H9 (cell line): ENCODE results near the gene BHLHE40. TPM values are rescaled to one million over a fixed set of nuclear protein-coding genes. Genes with fewer than 3 reads are reported as not detected.

Experiments used
- DNase-seq: peaks from one replicate; pipeline ENCODE4 v3.0.0-alpha.2; 2017
- H2AFZ ChIP-seq: one replicate; pipeline ENCODE4 v1.6.1; 2013; ENCODE audit warnings: mild to moderate bottlenecking, low read length, control low read depth, moderate library complexity
- H2AK5ac ChIP-seq: 2 replicates; pipeline ENCODE4 v1.6.1; 2013; ENCODE audit warnings: low read length, control low read depth, mixed read lengths; ENCODE audit not compliant: insufficient read length
- H2BK120ac ChIP-seq: one replicate; pipeline ENCODE4 v1.6.1; 2013; ENCODE audit warnings: low read depth, mild to moderate bottlenecking, low read length, control low read depth, inconsistent platforms; ENCODE audit not compliant: poor library complexity, severe bottlenecking
- H2BK12ac ChIP-seq: 2 replicates; pipeline ENCODE4 v1.6.1; 2013; ENCODE audit warnings: low read length, control low read depth, mixed read lengths, low read depth; ENCODE audit not compliant: insufficient read length
- H2BK15ac ChIP-seq: 2 replicates; pipeline ENCODE4 v1.6.1; 2013; ENCODE audit warnings: low read depth, low read length, control low read depth
- H2BK20ac ChIP-seq: one replicate; pipeline ENCODE4 v1.6.1; 2013; ENCODE audit warnings: low read depth, mild to moderate bottlenecking, low read length, control low read depth, inconsistent platforms; ENCODE audit not compliant: poor library complexity, severe bottlenecking
- H2BK5ac ChIP-seq: 2 replicates; pipeline ENCODE4 v1.6.1; 2013; ENCODE audit warnings: low read length, control low read depth, mixed read lengths; ENCODE audit not compliant: insufficient read length
- H3K14ac ChIP-seq: 2 replicates; pipeline ENCODE4 v1.6.1; 2013; ENCODE audit warnings: low read length, control low read depth; ENCODE audit not compliant: insufficient read depth
- H3K18ac ChIP-seq: 2 replicates; pipeline ENCODE4 v1.6.1; 2013; ENCODE audit warnings: low read depth, mild to moderate bottlenecking, mixed read lengths, low read length, control low read depth; ENCODE audit not compliant: insufficient read length
- H3K23ac ChIP-seq: 2 replicates; pipeline ENCODE4 v1.6.1; 2013; ENCODE audit warnings: low read length, control low read depth, mixed read lengths, low read depth; ENCODE audit not compliant: insufficient read length
- H3K23me2 ChIP-seq: 2 replicates; pipeline ENCODE4 v1.6.1; 2013; ENCODE audit warnings: low read depth, mild to moderate bottlenecking, mixed read lengths, low read length, control low read depth; ENCODE audit not compliant: insufficient read length, poor library complexity, severe bottlenecking
- H3K27ac ChIP-seq: 2 replicates; pipeline ENCODE4 v1.5.1; 2013; ENCODE audit warnings: low read length, control low read depth, mixed read lengths, low read depth; ENCODE audit not compliant: insufficient read length
- H3K27me3 ChIP-seq: 2 replicates; pipeline ENCODE4 v1.6.1; 2013; ENCODE audit warnings: low read length, control low read depth, inconsistent platforms; ENCODE audit not compliant: insufficient read depth
- H3K4ac ChIP-seq: 2 replicates; pipeline ENCODE4 v1.6.1; 2013; ENCODE audit warnings: low read depth, mild to moderate bottlenecking, control low read depth, inconsistent platforms, low read length, moderate library complexity
- H3K4me1 ChIP-seq: 2 replicates; pipeline ENCODE4 v1.6.1; 2013; ENCODE audit warnings: low read length, control low read depth, inconsistent platforms; ENCODE audit not compliant: insufficient read depth
- H3K4me2 ChIP-seq: 2 replicates; pipeline ENCODE4 v1.6.1; 2013; ENCODE audit warnings: low read length, control low read depth, mixed read lengths; ENCODE audit not compliant: insufficient read length, insufficient read depth
- H3K56ac ChIP-seq: 2 replicates; pipeline ENCODE4 v1.6.1; 2013; ENCODE audit warnings: low read depth, mild to moderate bottlenecking, mixed read lengths, low read length, control low read depth; ENCODE audit not compliant: insufficient read length
- H3K79me1 ChIP-seq: 2 replicates; pipeline ENCODE4 v1.6.1; 2013; ENCODE audit warnings: low read depth, mild to moderate bottlenecking, moderate library complexity, low read length, control low read depth, inconsistent platforms; ENCODE audit not compliant: insufficient read depth, poor library complexity, severe bottlenecking
- H3K79me2 ChIP-seq: 2 replicates; pipeline ENCODE4 v1.6.1; 2013; ENCODE audit warnings: low read length, control low read depth, inconsistent platforms; ENCODE audit not compliant: insufficient read depth
- H3K9ac ChIP-seq: 2 replicates; pipeline ENCODE4 v1.6.1; 2013; ENCODE audit warnings: low read length, control low read depth, mixed read lengths; ENCODE audit not compliant: insufficient read length; ENCODE audit errors: extremely low read depth
- H3K9me3 ChIP-seq: one replicate; pipeline ENCODE4 v1.6.1; 2013; ENCODE audit warnings: low read depth, low read length, inconsistent platforms; ENCODE audit not compliant: control insufficient read depth
- H3T11ph ChIP-seq: one replicate; pipeline ENCODE4 v1.6.1; 2013; ENCODE audit warnings: mild to moderate bottlenecking, low read length, control low read depth, inconsistent platforms
- H4K20me1 ChIP-seq: one replicate; pipeline ENCODE4 v1.6.1; 2013; ENCODE audit not compliant: control insufficient read depth, insufficient read length, insufficient read depth
- H4K5ac ChIP-seq: 2 replicates; pipeline ENCODE4 v1.6.1; 2013; ENCODE audit warnings: low read depth, mild to moderate bottlenecking, mixed read lengths, low read length, control low read depth; ENCODE audit not compliant: insufficient read length
- H4K8ac ChIP-seq: replicated peaks from 2 replicates; pipeline ENCODE4 v1.6.1; 2013; ENCODE audit warnings: low read length, control low read depth, mixed read lengths, low read depth; ENCODE audit not compliant: insufficient read length
- H4K91ac ChIP-seq: 2 replicates; pipeline ENCODE4 v1.6.1; 2013; ENCODE audit warnings: low read depth, mild to moderate bottlenecking, moderate library complexity, mixed read lengths, low read length, control low read depth; ENCODE audit not compliant: insufficient read length
- H3K27ac Mint-ChIP-seq, 3 experiments: 2 replicates in 2 of 3; 3 replicates in 1 of 3; pipeline ENCODE4 v1.8.0; 2020 to 2021; ENCODE audit warnings: mixed read lengths in 3 of 3, mild to moderate bottlenecking in 1 of 3, moderate library complexity in 1 of 3
- H3K27me3 Mint-ChIP-seq: 2 replicates; pipeline ENCODE4 v1.8.0; 2021; ENCODE audit warnings: low read depth, mild to moderate bottlenecking, moderate library complexity, mixed read lengths
- H3K36me3 Mint-ChIP-seq, 3 experiments: 2 replicates in 2 of 3; 3 replicates in 1 of 3; pipeline ENCODE4 v1.8.0; 2020 to 2021; ENCODE audit warnings: low read depth in 3 of 3, mixed read lengths in 3 of 3; ENCODE audit not compliant: insufficient read depth in 1 of 3
- H3K4me1 Mint-ChIP-seq, 2 experiments: 2 replicates each; pipeline ENCODE4 v1.8.0; 2020; ENCODE audit warnings: mixed read lengths in 2 of 2
- H3K4me3 Mint-ChIP-seq, 2 experiments: 2 replicates in 1 of 2; 3 replicates in 1 of 2; pipeline ENCODE4 v1.8.0; 2020 to 2021; ENCODE audit warnings: mild to moderate bottlenecking in 2 of 2, mixed read lengths in 2 of 2, moderate library complexity in 1 of 2
- H3K9me3 Mint-ChIP-seq, 2 experiments: 2 replicates in 1 of 2; 3 replicates in 1 of 2; pipeline ENCODE4 v1.8.0; 2020; ENCODE audit warnings: mild to moderate bottlenecking in 2 of 2, mixed read lengths in 2 of 2, moderate library complexity in 1 of 2
- WGBS: extraction: QIAGEN DNeasy Blood & Tissue Kit; methylation state at CpG from one replicate; pipeline ENCODE4 v1.1.7; 2013; ENCODE audit warnings: missing lambda C conversion rate, low lambda C conversion rate, mixed read lengths; ENCODE audit not compliant: insufficient read length; ENCODE audit errors: extremely low coverage; 5-methylcytosine and 5-hydroxymethylcytosine counted together
- total RNA-seq: library from RNA; stranded (reverse); gene quantifications from 2 replicates; pipeline ENCODE4 v1.2.1, GENCODE V29; 2021
- TF ChIP-seq, protein P1 (sequence below): fragments of 200-600 bp; sonication (generic); conservative IDR thresholded peaks from 3 replicates; pipeline ENCODE4 v1.8.0; 2021; ENCODE audit warnings: antibody characterized with exemption, mild to moderate bottlenecking

The BHLHE40 gene
- total RNA-seq, 1 experiment from 2014 or later, result 4.1 TPM

- Histone ChIP-seq H4K91ac (no peak overlapping the region), H4K20me1 (no peaks in the 10 kb centered on the region), H3K23ac (no peak overlapping the region), H2BK12ac (no peak overlapping the region), H3K27ac (no peak overlapping the region), H3T11ph (no peak overlapping the region), H3K4ac (no peak overlapping the region), H2BK5ac (no peak overlapping the region), H2BK15ac (no peak overlapping the region), H3K23me2 (peaks cover 4% of the 10 kb centered on the region), H2AFZ (no peak overlapping the region), H3K79me1 (no peaks in the 10 kb centered on the region), H3K4me2 (no peak overlapping the region), H3K14ac (no peak overlapping the region), H3K79me2 (no peaks in the 10 kb centered on the region), H3K9ac (no peak overlapping the region), H2BK120ac (no peak overlapping the region), H2BK20ac (no peak overlapping the region), H3K56ac (no peak overlapping the region), H2AK5ac (no peak overlapping the region), H3K9me3 (no peaks in the 10 kb centered on the region), H3K4me1 (peaks cover 3% of the 10 kb centered on the region; the same call in 1 of the 2 replicates), H4K8ac (no peak overlapping the region), H3K18ac (no peak overlapping the region), H3K27me3 (no peaks in the 10 kb centered on the region), H4K5ac (no peak overlapping the region)
- no CpG with 5 or more reads among the region's 3 CpGs for WGBS
- Mint-ChIP-seq H3K27me3 (peaks cover 21% of the 10 kb centered on the region), H3K4me3 (no peak overlapping the region), H3K9me3 (no peaks in the 10 kb centered on the region), H3K4me1 (peaks cover 14 to 18% of the 10 kb centered on the region in 2 experiments), H3K27ac (no peak overlapping the region), H3K36me3 (no peaks in the 10 kb centered on the region)
- no peak for DNase-seq
- TF ChIP-seq, protein P1, sequence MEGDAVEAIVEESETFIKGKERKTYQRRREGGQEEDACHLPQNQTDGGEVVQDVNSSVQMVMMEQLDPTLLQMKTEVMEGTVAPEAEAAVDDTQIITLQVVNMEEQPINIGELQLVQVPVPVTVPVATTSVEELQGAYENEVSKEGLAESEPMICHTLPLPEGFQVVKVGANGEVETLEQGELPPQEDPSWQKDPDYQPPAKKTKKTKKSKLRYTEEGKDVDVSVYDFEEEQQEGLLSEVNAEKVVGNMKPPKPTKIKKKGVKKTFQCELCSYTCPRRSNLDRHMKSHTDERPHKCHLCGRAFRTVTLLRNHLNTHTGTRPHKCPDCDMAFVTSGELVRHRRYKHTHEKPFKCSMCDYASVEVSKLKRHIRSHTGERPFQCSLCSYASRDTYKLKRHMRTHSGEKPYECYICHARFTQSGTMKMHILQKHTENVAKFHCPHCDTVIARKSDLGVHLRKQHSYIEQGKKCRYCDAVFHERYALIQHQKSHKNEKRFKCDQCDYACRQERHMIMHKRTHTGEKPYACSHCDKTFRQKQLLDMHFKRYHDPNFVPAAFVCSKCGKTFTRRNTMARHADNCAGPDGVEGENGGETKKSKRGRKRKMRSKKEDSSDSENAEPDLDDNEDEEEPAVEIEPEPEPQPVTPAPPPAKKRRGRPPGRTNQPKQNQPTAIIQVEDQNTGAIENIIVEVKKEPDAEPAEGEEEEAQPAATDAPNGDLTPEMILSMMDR, result no peak
Observed at GRCh38 chr3:4990069-4990468, 10.8 kb downstream of the BHLHE40 start.
